H9 (cell line): Measurements from ENCODE around the gene TMEM135. TPM values are rescaled to one million over a fixed set of nuclear protein-coding genes. Genes with fewer than 3 reads are reported as not detected.

Experiments used
- DNase-seq: peaks from one replicate; pipeline ENCODE4 v3.0.0-alpha.2; 2017
- H2AFZ ChIP-seq: one replicate; pipeline ENCODE4 v1.6.1; 2013; ENCODE audit warnings: mild to moderate bottlenecking, low read length, control low read depth, moderate library complexity
- H2AK5ac ChIP-seq: 2 replicates; pipeline ENCODE4 v1.6.1; 2013; ENCODE audit warnings: low read length, control low read depth, mixed read lengths; ENCODE audit not compliant: insufficient read length
- H2BK120ac ChIP-seq: one replicate; pipeline ENCODE4 v1.6.1; 2013; ENCODE audit warnings: low read depth, mild to moderate bottlenecking, low read length, control low read depth, inconsistent platforms; ENCODE audit not compliant: poor library complexity, severe bottlenecking
- H2BK12ac ChIP-seq: 2 replicates; pipeline ENCODE4 v1.6.1; 2013; ENCODE audit warnings: low read length, control low read depth, mixed read lengths, low read depth; ENCODE audit not compliant: insufficient read length
- H2BK15ac ChIP-seq: 2 replicates; pipeline ENCODE4 v1.6.1; 2013; ENCODE audit warnings: low read depth, low read length, control low read depth
- H2BK20ac ChIP-seq: one replicate; pipeline ENCODE4 v1.6.1; 2013; ENCODE audit warnings: low read depth, mild to moderate bottlenecking, low read length, control low read depth, inconsistent platforms; ENCODE audit not compliant: poor library complexity, severe bottlenecking
- H2BK5ac ChIP-seq: 2 replicates; pipeline ENCODE4 v1.6.1; 2013; ENCODE audit warnings: low read length, control low read depth, mixed read lengths; ENCODE audit not compliant: insufficient read length
- H3K14ac ChIP-seq: 2 replicates; pipeline ENCODE4 v1.6.1; 2013; ENCODE audit warnings: low read length, control low read depth; ENCODE audit not compliant: insufficient read depth
- H3K18ac ChIP-seq: 2 replicates; pipeline ENCODE4 v1.6.1; 2013; ENCODE audit warnings: low read depth, mild to moderate bottlenecking, mixed read lengths, low read length, control low read depth; ENCODE audit not compliant: insufficient read length
- H3K23ac ChIP-seq: 2 replicates; pipeline ENCODE4 v1.6.1; 2013; ENCODE audit warnings: low read length, control low read depth, mixed read lengths, low read depth; ENCODE audit not compliant: insufficient read length
- H3K23me2 ChIP-seq: 2 replicates; pipeline ENCODE4 v1.6.1; 2013; ENCODE audit warnings: low read depth, mild to moderate bottlenecking, mixed read lengths, low read length, control low read depth; ENCODE audit not compliant: insufficient read length, poor library complexity, severe bottlenecking
- H3K27ac ChIP-seq: 2 replicates; pipeline ENCODE4 v1.5.1; 2013; ENCODE audit warnings: low read length, control low read depth, mixed read lengths, low read depth; ENCODE audit not compliant: insufficient read length
- H3K27me3 ChIP-seq: 2 replicates; pipeline ENCODE4 v1.6.1; 2013; ENCODE audit warnings: low read length, control low read depth, inconsistent platforms; ENCODE audit not compliant: insufficient read depth
- H3K4ac ChIP-seq: 2 replicates; pipeline ENCODE4 v1.6.1; 2013; ENCODE audit warnings: low read depth, mild to moderate bottlenecking, control low read depth, inconsistent platforms, low read length, moderate library complexity
- H3K4me1 ChIP-seq: 2 replicates; pipeline ENCODE4 v1.6.1; 2013; ENCODE audit warnings: low read length, control low read depth, inconsistent platforms; ENCODE audit not compliant: insufficient read depth
- H3K4me2 ChIP-seq: 2 replicates; pipeline ENCODE4 v1.6.1; 2013; ENCODE audit warnings: low read length, control low read depth, mixed read lengths; ENCODE audit not compliant: insufficient read length, insufficient read depth
- H3K56ac ChIP-seq: 2 replicates; pipeline ENCODE4 v1.6.1; 2013; ENCODE audit warnings: low read depth, mild to moderate bottlenecking, mixed read lengths, low read length, control low read depth; ENCODE audit not compliant: insufficient read length
- H3K79me1 ChIP-seq: 2 replicates; pipeline ENCODE4 v1.6.1; 2013; ENCODE audit warnings: low read depth, mild to moderate bottlenecking, moderate library complexity, low read length, control low read depth, inconsistent platforms; ENCODE audit not compliant: insufficient read depth, poor library complexity, severe bottlenecking
- H3K79me2 ChIP-seq: 2 replicates; pipeline ENCODE4 v1.6.1; 2013; ENCODE audit warnings: low read length, control low read depth, inconsistent platforms; ENCODE audit not compliant: insufficient read depth
- H3K9ac ChIP-seq: 2 replicates; pipeline ENCODE4 v1.6.1; 2013; ENCODE audit warnings: low read length, control low read depth, mixed read lengths; ENCODE audit not compliant: insufficient read length; ENCODE audit errors: extremely low read depth
- H3K9me3 ChIP-seq: one replicate; pipeline ENCODE4 v1.6.1; 2013; ENCODE audit warnings: low read depth, low read length, inconsistent platforms; ENCODE audit not compliant: control insufficient read depth
- H3T11ph ChIP-seq: one replicate; pipeline ENCODE4 v1.6.1; 2013; ENCODE audit warnings: mild to moderate bottlenecking, low read length, control low read depth, inconsistent platforms
- H4K20me1 ChIP-seq: one replicate; pipeline ENCODE4 v1.6.1; 2013; ENCODE audit not compliant: control insufficient read depth, insufficient read length, insufficient read depth
- H4K5ac ChIP-seq: 2 replicates; pipeline ENCODE4 v1.6.1; 2013; ENCODE audit warnings: low read depth, mild to moderate bottlenecking, mixed read lengths, low read length, control low read depth; ENCODE audit not compliant: insufficient read length
- H4K8ac ChIP-seq: replicated peaks from 2 replicates; pipeline ENCODE4 v1.6.1; 2013; ENCODE audit warnings: low read length, control low read depth, mixed read lengths, low read depth; ENCODE audit not compliant: insufficient read length
- H4K91ac ChIP-seq: 2 replicates; pipeline ENCODE4 v1.6.1; 2013; ENCODE audit warnings: low read depth, mild to moderate bottlenecking, moderate library complexity, mixed read lengths, low read length, control low read depth; ENCODE audit not compliant: insufficient read length
- H3K27ac Mint-ChIP-seq, 3 experiments: 2 replicates in 2 of 3; 3 replicates in 1 of 3; pipeline ENCODE4 v1.8.0; 2020 to 2021; ENCODE audit warnings: mixed read lengths in 3 of 3, mild to moderate bottlenecking in 1 of 3, moderate library complexity in 1 of 3
- H3K27me3 Mint-ChIP-seq: 2 replicates; pipeline ENCODE4 v1.8.0; 2021; ENCODE audit warnings: low read depth, mild to moderate bottlenecking, moderate library complexity, mixed read lengths
- H3K36me3 Mint-ChIP-seq, 3 experiments: 2 replicates in 2 of 3; 3 replicates in 1 of 3; pipeline ENCODE4 v1.8.0; 2020 to 2021; ENCODE audit warnings: low read depth in 3 of 3, mixed read lengths in 3 of 3; ENCODE audit not compliant: insufficient read depth in 1 of 3
- H3K4me1 Mint-ChIP-seq, 2 experiments: 2 replicates each; pipeline ENCODE4 v1.8.0; 2020; ENCODE audit warnings: mixed read lengths in 2 of 2
- H3K4me3 Mint-ChIP-seq, 2 experiments: 2 replicates in 1 of 2; 3 replicates in 1 of 2; pipeline ENCODE4 v1.8.0; 2020 to 2021; ENCODE audit warnings: mild to moderate bottlenecking in 2 of 2, mixed read lengths in 2 of 2, moderate library complexity in 1 of 2
- H3K9me3 Mint-ChIP-seq, 2 experiments: 2 replicates in 1 of 2; 3 replicates in 1 of 2; pipeline ENCODE4 v1.8.0; 2020; ENCODE audit warnings: mild to moderate bottlenecking in 2 of 2, mixed read lengths in 2 of 2, moderate library complexity in 1 of 2
- CTCF ChIP-seq: fragments of 200-600 bp; sonication (generic); conservative IDR thresholded peaks from 3 replicates; pipeline ENCODE4 v1.8.0; 2021; ENCODE audit warnings: antibody characterized with exemption, mild to moderate bottlenecking
- WGBS: extraction: QIAGEN DNeasy Blood & Tissue Kit; methylation state at CpG from one replicate; pipeline ENCODE4 v1.1.7; 2013; ENCODE audit warnings: missing lambda C conversion rate, low lambda C conversion rate, mixed read lengths; ENCODE audit not compliant: insufficient read length; ENCODE audit errors: extremely low coverage; 5-methylcytosine and 5-hydroxymethylcytosine counted together
- total RNA-seq: library from RNA; stranded (reverse); gene quantifications from 2 replicates; pipeline ENCODE4 v1.2.1, GENCODE V29; 2021

TMEM135 gene
- total RNA-seq, 1 experiment from 2014 or later = 25.2 TPM

GRCh38 chr11:87352759-87353707 is 315.3 kb downstream of the TMEM135 start:
- Histone ChIP-seq H2BK12ac (no peak overlapping the region), H4K20me1 (no peaks in the 10 kb centered on the region), H3K27ac (no peak overlapping the region), H3K79me2 (no peaks in the 10 kb centered on the region), H3K4me1 (no peaks in the 10 kb centered on the region), H3K27me3 (no peaks in the 10 kb centered on the region), H4K8ac (no peak overlapping the region), H2BK15ac (no peak overlapping the region), H3K23ac (no peak overlapping the region), H3K79me1 (no peaks in the 10 kb centered on the region), H3K9me3 (no peaks in the 10 kb centered on the region), H3T11ph (no peak overlapping the region), H3K14ac (no peak overlapping the region), H3K18ac (no peak overlapping the region), H2BK5ac (no peak overlapping the region), H2AK5ac (no peak overlapping the region), H4K91ac (no peak overlapping the region), H3K9ac (no peak overlapping the region), H3K4me2 (no peak overlapping the region), H2BK120ac (no peak overlapping the region), H4K5ac (no peak overlapping the region), H3K4ac (no peak overlapping the region), H2AFZ (no peak overlapping the region), H2BK20ac (no peak overlapping the region), H3K23me2 (no peaks in the 10 kb centered on the region), H3K56ac (no peak overlapping the region)
- peak; percentile 97 for TF ChIP-seq CTCF
- H3K27ac Mint-ChIP-seq = no peak overlapping the region; a peak in 1 of 7 replicates
- H3K36me3 Mint-ChIP-seq = no peaks in the 10 kb centered on the region
- H3K4me3 Mint-ChIP-seq = no peak overlapping the region
- no CpG with 5 or more reads among the region's 26 CpGs for WGBS
- H3K27me3 Mint-ChIP-seq = peaks cover 2% of the 10 kb centered on the region; the same call in 1 of the 2 replicates
- no peaks in the 10 kb centered on the region; a peak in 1 of 4 replicates for H3K4me1 Mint-ChIP-seq
- no peaks in the 10 kb centered on the region for H3K9me3 Mint-ChIP-seq
- peak; percentile 89 for DNase-seq
